Activated CD4-positive, alpha-beta T cell treated with anti-CD3 and anti-CD28 coated beads for 1 hour (primary cell): ENCODE measurements around the gene WDR6.
A peak's percentile ranks its signal among the peaks of the same experiment; 100 is the strongest.

Experiments
- DNase-seq: peaks from one replicate; pipeline ENCODE4 v3.0.0-alpha.2; 2020

WDR6 gene, protein sequence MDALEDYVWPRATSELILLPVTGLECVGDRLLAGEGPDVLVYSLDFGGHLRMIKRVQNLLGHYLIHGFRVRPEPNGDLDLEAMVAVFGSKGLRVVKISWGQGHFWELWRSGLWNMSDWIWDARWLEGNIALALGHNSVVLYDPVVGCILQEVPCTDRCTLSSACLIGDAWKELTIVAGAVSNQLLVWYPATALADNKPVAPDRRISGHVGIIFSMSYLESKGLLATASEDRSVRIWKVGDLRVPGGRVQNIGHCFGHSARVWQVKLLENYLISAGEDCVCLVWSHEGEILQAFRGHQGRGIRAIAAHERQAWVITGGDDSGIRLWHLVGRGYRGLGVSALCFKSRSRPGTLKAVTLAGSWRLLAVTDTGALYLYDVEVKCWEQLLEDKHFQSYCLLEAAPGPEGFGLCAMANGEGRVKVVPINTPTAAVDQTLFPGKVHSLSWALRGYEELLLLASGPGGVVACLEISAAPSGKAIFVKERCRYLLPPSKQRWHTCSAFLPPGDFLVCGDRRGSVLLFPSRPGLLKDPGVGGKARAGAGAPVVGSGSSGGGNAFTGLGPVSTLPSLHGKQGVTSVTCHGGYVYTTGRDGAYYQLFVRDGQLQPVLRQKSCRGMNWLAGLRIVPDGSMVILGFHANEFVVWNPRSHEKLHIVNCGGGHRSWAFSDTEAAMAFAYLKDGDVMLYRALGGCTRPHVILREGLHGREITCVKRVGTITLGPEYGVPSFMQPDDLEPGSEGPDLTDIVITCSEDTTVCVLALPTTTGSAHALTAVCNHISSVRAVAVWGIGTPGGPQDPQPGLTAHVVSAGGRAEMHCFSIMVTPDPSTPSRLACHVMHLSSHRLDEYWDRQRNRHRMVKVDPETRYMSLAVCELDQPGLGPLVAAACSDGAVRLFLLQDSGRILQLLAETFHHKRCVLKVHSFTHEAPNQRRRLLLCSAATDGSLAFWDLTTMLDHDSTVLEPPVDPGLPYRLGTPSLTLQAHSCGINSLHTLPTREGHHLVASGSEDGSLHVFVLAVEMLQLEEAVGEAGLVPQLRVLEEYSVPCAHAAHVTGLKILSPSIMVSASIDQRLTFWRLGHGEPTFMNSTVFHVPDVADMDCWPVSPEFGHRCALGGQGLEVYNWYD

GRCh38 chr3:49007068-49007770 lies at the start of gene WDR6:
TSS of gene WDR6 (plus strand) at chr3:49007391. CDS start at chr3:49007432, 41 bp downstream.
- DNase-seq: peak; percentile 96

GRCh38 chr3:48960841-48961413 lies 46.3 kb upstream of the WDR6 start:
- DNase-seq: no peak

DNA sequence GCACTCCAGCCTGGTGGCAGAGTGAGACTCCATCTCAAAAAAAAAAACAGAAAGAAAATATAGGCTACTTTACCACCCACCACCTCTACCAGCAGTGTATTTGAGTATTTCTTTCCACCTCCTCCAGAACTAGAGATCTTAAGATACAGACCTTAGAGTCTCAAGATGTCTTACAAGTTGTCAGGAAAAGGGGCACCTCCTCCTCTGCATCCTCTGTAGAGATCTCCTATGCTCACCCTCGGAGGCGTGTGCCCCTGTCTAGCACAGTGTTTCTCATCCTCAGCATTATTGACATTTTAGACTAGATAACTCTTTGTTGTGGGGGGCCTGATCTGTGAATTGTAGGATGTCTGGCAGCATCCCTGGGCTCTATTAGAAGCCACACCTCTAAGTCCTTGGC lies 44.9 kb upstream of the WDR6 start:
- DNase-seq: no peak

GRCh38 chr3:48962939-48963338 lies 44.3 kb upstream of the WDR6 start:
- no peak for DNase-seq

DNA sequence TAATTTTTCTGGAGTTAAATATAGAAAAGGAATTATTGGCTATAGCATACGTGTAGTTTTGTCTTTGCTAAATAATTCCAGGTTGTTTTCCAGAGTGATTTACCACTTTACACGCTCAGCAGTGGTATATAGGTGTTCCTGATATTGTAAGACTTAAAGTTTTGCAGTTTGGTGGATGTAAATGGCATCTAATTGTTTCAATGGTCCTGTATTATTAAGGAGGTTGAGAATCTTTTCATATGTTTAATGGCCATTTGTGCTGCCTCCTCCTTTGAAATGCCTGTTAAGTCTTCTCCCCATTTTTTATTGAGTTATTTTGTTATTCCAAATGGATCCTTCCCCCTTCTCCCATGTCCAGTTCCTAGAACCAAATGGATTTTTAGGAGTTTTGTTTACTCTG lies 43.6 kb upstream of the WDR6 start:
- no peak for DNase-seq

GRCh38 chr3:48966367-48966766 lies 40.8 kb upstream of the WDR6 start:
- no peak for DNase-seq

GRCh38 chr3:48966876-48967361 lies 40.3 kb upstream of the WDR6 start:
- DNase-seq: no peak

GRCh38 chr3:48970586-48970985 lies 36.6 kb upstream of the WDR6 start:
- no peak for DNase-seq

- no peak for DNase-seq
These were observed 32.9 kb upstream of the WDR6 start for GRCh38 chr3:48974076-48974864.

DNA sequence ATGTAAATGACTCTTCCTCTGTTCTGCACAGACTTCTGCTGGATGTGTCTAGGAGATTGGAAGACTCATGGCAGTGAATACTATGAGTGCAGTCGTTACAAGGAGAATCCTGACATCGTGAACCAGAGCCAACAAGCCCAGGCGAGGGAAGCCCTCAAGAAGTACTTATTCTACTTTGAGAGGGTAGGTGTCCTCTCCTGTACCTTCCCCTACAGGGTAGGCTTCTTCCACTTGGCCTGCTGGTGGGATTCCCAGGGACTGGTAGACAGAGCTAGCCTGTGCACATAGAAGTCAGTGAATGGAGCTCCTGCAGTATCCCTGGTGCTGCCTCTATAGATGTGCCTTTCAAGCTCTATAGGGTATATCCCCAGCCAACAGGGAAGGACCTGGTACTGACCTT lies 27.7 kb upstream of the WDR6 start:
- DNase-seq: no peak

DNA sequence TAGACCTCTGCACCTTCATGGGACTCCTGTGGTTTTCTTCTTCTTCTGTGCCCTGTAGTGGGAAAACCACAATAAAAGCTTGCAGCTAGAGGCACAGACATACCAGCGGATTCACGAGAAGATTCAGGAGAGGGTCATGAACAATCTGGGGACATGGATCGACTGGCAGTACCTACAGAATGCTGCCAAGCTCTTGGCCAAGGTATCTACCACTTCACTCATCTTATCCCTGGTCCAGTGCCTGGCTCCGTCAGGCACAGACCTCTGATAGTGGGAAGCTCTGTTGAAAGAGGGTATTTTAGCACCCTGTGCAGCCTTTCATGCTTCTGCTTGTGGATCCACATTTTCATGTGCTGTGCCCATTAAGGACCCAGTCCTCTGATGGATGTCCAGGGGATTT lies 26.9 kb upstream of the WDR6 start:
- no peak for DNase-seq

DNA sequence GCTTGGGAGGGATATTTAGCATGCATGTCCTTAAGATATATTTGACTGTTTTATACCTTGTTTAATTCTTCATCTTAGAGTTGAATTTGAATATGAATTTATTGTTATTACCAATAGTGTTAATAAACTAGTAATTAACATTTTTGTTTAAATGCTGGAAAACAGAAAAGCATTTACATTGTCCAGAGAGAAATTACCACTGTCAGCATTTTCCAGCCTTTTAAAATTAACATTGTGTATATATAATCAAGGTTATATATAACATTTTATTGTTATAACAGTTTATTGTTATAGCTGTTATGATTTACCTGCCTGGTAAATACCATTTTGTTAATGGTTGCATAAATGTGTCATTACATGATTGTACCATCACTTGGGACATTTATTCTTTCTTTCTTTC lies 25.2 kb upstream of the WDR6 start:
- DNase-seq: no peak

GRCh38 chr3:48982686-48983085 lies 24.5 kb upstream of the WDR6 start:
- no peak for DNase-seq

DNA sequence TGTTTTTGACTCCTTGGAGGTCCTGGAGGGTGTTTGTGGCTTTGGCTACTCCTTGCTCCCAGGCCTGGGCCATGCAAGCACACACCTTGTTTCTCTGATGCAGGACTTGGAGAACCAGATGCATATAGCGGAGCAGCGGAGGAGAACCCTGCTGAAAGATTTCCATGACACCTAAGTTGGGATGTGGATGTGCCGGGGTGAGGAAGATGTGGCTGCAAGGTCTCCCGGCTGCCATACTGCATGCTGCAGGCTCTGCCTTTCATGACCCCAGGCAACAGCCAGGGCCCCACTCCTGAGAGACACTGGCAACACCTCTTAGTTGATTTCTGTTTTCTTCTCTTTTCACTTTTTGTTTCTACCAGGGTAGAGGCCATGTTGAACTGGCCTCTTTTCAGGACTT lies 24.1 kb upstream of the WDR6 start:
- DNase-seq: no peak

- DNase-seq: no peak
These were observed 22.5 kb upstream of the WDR6 start for GRCh38 chr3:48984663-48985062.

GRCh38 chr3:48985831-48986376 lies 21.3 kb upstream of the WDR6 start:
- no peak for DNase-seq

DNA sequence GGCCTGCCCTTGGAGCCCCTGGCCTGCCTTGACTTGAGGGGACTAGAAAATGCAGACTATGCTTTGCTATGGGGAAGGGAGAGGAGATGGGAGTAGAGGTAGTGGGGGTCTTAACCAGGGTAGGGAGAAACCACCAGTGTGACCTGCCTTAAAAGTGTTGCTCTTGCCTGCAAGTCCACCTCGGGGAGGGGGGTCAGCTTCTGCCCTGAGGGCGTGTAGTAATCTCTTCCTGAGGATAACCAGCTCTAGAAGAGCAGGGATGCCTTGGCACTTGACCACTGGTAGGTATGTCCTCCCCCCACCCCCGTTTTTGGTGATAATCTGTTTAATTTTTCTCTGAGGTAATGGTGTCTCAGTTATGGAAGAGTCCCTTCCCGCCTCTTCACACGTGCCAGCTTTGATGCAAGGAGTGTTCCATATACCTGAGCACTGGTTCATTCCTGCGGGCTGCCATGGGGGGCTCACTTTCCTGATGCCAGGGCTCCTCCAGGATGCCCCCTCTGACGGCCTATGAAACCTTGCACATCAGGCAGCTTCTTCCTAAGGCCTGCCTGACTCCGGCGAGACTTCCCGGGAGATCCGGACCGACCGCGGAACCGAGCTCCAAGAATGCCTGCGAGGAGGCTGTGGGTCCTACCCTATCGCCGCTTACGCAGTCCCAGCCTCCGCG lies 17.9 kb upstream of the WDR6 start:
- DNase-seq: no peak

- peak; percentile 71 for DNase-seq
These were observed 17.2 kb upstream of the WDR6 start, which contains the start of gene P4HTM for GRCh38 chr3:48989796-48990635. TSS of gene P4HTM (plus strand) at chr3:48990241. CDS start at chr3:48990257, 16 bp downstream.
